ENCODE results near the gene RFX1.
"Not testable (repeated sequence)": the region's sequence is repeated elsewhere in the genome, so short reads cannot be mapped to it uniquely, and the experiment has no call there.

Gene RFX1

DNA sequence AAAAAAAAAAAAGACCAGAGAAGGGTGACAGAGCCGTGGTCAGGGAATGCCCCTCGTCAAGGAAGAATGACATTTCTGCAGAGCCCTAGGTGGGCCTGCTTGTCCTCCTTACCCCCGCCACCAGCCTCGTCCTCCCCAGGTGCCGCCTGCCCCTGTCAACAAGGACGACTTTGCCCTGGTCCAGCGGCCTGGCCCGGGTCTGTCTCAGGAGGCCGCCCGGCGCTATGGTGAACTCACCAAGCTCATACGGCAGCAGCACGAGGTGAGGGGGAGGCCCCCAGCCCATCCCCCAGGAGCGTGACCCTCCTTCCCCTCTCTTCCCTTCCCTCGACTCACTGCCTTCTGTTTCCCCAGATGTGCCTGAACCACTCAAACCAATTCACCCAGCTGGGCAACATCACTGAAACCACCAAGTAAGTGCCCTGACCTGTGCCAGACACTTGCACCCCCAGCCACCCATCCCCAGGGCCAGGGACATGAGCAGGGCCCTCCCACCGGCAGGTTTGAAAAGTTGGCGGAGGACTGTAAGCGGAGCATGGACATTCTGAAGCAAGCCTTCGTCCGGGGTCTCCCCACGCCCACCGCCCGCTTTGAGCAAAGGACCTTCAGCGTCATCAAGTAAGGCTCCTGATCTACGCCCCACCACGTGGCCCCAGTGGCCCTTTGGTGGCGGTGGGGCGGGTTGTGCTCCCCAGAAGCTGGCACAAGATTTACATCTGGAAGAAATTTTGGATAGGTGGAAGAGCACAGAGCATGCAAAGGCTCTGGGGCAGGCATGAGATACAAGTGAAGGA lies 82.7 kb downstream of the RFX1 start:
- TF ChIP-seq, protein P1, sequence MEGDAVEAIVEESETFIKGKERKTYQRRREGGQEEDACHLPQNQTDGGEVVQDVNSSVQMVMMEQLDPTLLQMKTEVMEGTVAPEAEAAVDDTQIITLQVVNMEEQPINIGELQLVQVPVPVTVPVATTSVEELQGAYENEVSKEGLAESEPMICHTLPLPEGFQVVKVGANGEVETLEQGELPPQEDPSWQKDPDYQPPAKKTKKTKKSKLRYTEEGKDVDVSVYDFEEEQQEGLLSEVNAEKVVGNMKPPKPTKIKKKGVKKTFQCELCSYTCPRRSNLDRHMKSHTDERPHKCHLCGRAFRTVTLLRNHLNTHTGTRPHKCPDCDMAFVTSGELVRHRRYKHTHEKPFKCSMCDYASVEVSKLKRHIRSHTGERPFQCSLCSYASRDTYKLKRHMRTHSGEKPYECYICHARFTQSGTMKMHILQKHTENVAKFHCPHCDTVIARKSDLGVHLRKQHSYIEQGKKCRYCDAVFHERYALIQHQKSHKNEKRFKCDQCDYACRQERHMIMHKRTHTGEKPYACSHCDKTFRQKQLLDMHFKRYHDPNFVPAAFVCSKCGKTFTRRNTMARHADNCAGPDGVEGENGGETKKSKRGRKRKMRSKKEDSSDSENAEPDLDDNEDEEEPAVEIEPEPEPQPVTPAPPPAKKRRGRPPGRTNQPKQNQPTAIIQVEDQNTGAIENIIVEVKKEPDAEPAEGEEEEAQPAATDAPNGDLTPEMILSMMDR (IDR thresholded peaks at IDR 0.05; ENCODE audit: low read length): no peak
- Histone ChIP-seq H2AFZ (ENCODE audit: low read length) (no peak overlapping the region), H3F3A (ENCODE audit: insufficient read depth, low read length) (no peaks in the 10 kb centered on the region), H3K27ac (ENCODE audit: low read length) (no peak overlapping the region), H3K9ac (ENCODE audit: low read length) (no peak overlapping the region), H3K9me3 (replicated peaks; ENCODE audit: insufficient read depth, low read length) (no peaks in the 10 kb centered on the region), H3K9me2 (replicated peaks; ENCODE audit: insufficient read depth, low read length) (no peaks in the 10 kb centered on the region), H3K79me2 (ENCODE audit: low read length) (no peaks in the 10 kb centered on the region), H4K20me1 (ENCODE audit: insufficient read depth, low read length) (no peaks in the 10 kb centered on the region), H3K4me3 (ENCODE audit: low read length) (no peak overlapping the region), H3K36me3 (replicated peaks; ENCODE audit: insufficient read depth, low read length) (0 out of 2 replicates have a peak, but pooled peaks cover 2% of the 10 kb centered on the region), H3K4me1 (ENCODE audit: low read length) (no peaks in the 10 kb centered on the region), H3K27me3 (replicated peaks; ENCODE audit: insufficient read depth, low read length) (no peaks in the 10 kb centered on the region), H3K4me2 (ENCODE audit: low read depth, low read length) (no peak overlapping the region)
- no peak for DNase-seq

DNA sequence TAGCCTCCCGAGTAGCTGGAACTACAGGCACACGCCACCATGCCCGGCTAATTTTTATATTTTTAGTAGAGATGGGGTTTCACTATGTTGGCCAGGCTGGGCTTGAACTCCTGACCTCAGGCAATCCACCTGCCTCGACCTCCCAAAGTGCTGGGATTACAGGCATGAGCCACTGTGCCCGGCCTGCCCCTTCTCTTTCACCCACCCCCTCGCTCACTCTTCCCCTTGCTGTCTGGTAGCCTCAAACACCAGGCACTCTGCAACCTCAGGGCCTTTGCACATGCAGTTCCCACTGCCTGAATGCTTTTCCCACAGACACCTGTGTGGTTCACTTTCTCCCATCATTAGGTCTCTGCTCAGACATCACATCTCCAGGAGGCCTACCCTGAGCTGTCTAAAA lies 84.0 kb downstream of the RFX1 start:
- H3K36me3 ChIP-seq (replicated peaks; ENCODE audit: insufficient read depth, low read length); DNase-seq; H3K9me2 ChIP-seq (replicated peaks; ENCODE audit: insufficient read depth, low read length): not testable (repeated sequence)

DNA sequence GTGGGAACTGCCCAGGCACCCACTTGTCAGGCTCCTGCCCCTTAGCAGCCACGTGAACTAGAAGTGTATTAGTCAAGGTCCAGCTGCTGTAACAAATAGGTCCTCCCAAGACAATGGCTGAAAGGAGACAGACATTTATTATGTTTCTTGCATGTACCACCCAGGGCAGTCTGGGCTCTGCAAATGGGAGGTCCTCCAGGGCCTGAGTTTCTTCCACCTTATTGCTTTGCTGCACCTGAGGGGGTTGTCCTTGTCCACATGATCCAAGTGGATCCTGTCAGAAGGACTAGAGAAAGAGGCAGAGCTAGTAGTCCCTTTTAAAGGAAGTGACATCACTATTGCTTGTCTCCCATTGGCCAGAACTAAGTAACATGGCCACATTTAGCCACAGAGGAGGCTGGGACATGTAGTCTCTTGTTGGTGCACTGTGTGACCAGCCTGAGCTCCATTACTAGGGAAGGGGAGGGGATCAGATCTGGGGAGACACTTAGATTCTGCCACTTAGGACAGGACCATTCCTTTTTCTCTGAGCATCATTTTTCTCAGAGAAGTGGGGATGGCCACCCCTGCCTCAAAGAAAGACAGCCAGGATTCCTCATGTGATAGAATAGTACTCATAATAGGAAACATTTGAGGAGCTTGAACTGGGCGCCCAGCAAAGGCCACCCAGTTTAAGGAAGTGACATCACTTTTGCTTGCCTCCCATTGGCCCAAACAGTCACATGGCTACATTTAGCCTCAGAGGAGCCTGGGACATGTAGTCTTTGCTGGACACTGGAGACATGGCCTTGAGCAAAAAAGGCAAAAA lies 85.0 kb downstream of the RFX1 start:
- DNase-seq: peak; percentile 40
- H3K36me3 ChIP-seq (replicated peaks; ENCODE audit: insufficient read depth, low read length): 0 out of 2 replicates have a peak, but pooled peaks cover 2% of the 10 kb centered on the region
- H3K79me2 ChIP-seq (ENCODE audit: low read length): no peaks in the 10 kb centered on the region
- no peak overlapping the region for H2AFZ ChIP-seq (ENCODE audit: low read length)
- no peaks in the 10 kb centered on the region for H3K9me2 ChIP-seq (replicated peaks; ENCODE audit: insufficient read depth, low read length)
- no peaks in the 10 kb centered on the region for H3K9me3 ChIP-seq (replicated peaks; ENCODE audit: insufficient read depth, low read length)
- no peaks in the 10 kb centered on the region for H3K4me1 ChIP-seq (ENCODE audit: low read length)
- no peaks in the 10 kb centered on the region for H3K27me3 ChIP-seq (replicated peaks; ENCODE audit: insufficient read depth, low read length)
- no peak overlapping the region for H3K4me2 ChIP-seq (ENCODE audit: low read depth, low read length)
- H3K4me3 ChIP-seq (ENCODE audit: low read length): no peak overlapping the region
- no peak overlapping the region for H3K9ac ChIP-seq (ENCODE audit: low read length)
- no peak for TF ChIP-seq EZH2phosphoT487 (IDR thresholded peaks at IDR 0.05; ENCODE audit: low read length)
- TF ChIP-seq, protein P1 (IDR thresholded peaks at IDR 0.05; ENCODE audit: low read length): no peak
- no peak for TF ChIP-seq EZH2 (optimal IDR thresholded peaks at IDR 0.05; ENCODE audit: low read depth, low read length)
- H3K27ac ChIP-seq (ENCODE audit: low read length): no peak overlapping the region
- H3F3A ChIP-seq (ENCODE audit: insufficient read depth, low read length): no peaks in the 10 kb centered on the region
- no peaks in the 10 kb centered on the region for H4K20me1 ChIP-seq (ENCODE audit: insufficient read depth, low read length)

More for the DNA sequence above, 84.0 kb downstream of the RFX1 start:
- H3K79me2 ChIP-seq (ENCODE audit: low read length); H2AFZ ChIP-seq (ENCODE audit: low read length); H3K4me2 ChIP-seq (ENCODE audit: low read depth, low read length); H3K9ac ChIP-seq (ENCODE audit: low read length); H4K20me1 ChIP-seq (ENCODE audit: insufficient read depth, low read length); H3K4me3 ChIP-seq (ENCODE audit: low read length); H3K4me1 ChIP-seq (ENCODE audit: low read length); H3K9me3 ChIP-seq (replicated peaks; ENCODE audit: insufficient read depth, low read length); H3K27ac ChIP-seq (ENCODE audit: low read length); H3K27me3 ChIP-seq (replicated peaks; ENCODE audit: insufficient read depth, low read length); H3F3A ChIP-seq (ENCODE audit: insufficient read depth, low read length): not testable (repeated sequence)

DNA sequence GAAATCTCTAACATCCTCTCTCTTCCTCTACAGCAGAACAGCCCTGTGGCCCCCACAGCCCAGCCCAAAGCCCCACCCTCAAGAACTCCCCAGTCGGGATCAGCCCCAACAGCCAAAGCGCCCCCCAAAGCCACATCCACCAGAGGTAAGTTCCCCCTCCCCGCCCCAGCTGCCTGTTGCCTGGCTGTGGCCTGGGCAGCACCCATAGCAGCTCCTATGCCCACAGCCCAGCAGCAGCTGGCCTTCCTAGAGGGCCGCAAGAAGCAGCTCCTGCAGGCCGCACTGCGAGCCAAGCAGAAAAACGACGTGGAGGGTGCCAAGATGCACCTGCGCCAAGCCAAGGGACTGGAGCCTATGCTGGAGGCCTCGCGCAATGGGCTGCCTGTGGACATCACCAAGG lies 85.6 kb downstream of the RFX1 start:
- H3K27me3 ChIP-seq (replicated peaks; ENCODE audit: insufficient read depth, low read length): no peaks in the 10 kb centered on the region
- H3K79me2 ChIP-seq (ENCODE audit: low read length): no peaks in the 10 kb centered on the region
- no peak for DNase-seq
- H3K27ac ChIP-seq (ENCODE audit: low read length): no peak overlapping the region
- H3K4me1 ChIP-seq (ENCODE audit: low read length): no peaks in the 10 kb centered on the region
- H3K9ac ChIP-seq (ENCODE audit: low read length): no peak overlapping the region
- no peak overlapping the region for H3K4me2 ChIP-seq (ENCODE audit: low read depth, low read length)
- no peaks in the 10 kb centered on the region for H4K20me1 ChIP-seq (ENCODE audit: insufficient read depth, low read length)
- H3K9me2 ChIP-seq (replicated peaks; ENCODE audit: insufficient read depth, low read length): no peaks in the 10 kb centered on the region
- TF ChIP-seq EZH2 (optimal IDR thresholded peaks at IDR 0.05; ENCODE audit: low read depth, low read length) (no peak), EZH2phosphoT487 (IDR thresholded peaks at IDR 0.05; ENCODE audit: low read length) (no peak)
- TF ChIP-seq, protein P1 (IDR thresholded peaks at IDR 0.05; ENCODE audit: low read length): no peak
- H3K4me3 ChIP-seq (ENCODE audit: low read length): no peak overlapping the region
- no peak overlapping the region for H2AFZ ChIP-seq (ENCODE audit: low read length)
- H3K36me3 ChIP-seq (replicated peaks; ENCODE audit: insufficient read depth, low read length): 0 out of 2 replicates have a peak, but pooled peaks cover 2% of the 10 kb centered on the region
- no peaks in the 10 kb centered on the region for H3K9me3 ChIP-seq (replicated peaks; ENCODE audit: insufficient read depth, low read length)
- H3F3A ChIP-seq (ENCODE audit: insufficient read depth, low read length): no peaks in the 10 kb centered on the region

All from MM.1S (cell line).